HG02623 (cell line): ENCODE measurements around the gene OR51E2.
A peak's percentile ranks its signal among the peaks of the same experiment; 100 is the strongest.

Experiments
- ATAC-seq: cut with Tn5 transposase; IDR thresholded peaks from one replicate; pipeline ENCODE4 v1.9.1; 2021; ENCODE audit warnings: moderate library complexity; ENCODE audit not compliant: unreplicated experiment

Gene OR51E2

DNA sequence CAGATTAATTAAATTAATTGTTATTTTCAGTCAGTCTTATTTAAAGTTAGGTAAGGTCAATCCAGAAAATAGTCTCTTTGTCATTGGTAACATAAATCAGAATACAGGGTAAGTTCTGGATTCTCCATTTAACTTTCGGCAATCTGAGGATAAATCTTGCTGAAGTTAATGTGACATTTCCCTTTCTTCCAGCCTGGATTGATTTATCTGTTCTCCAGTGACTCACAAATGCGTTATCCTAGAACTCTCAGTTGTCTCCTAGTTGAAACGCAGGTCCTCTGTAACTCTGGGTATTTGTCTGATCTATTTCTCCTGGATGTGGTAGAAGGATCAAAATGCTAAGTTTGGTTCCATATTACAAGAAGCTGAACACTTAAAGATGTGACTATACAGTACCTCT is 32.9 kb downstream of the OR51E2 start:
- no peak for ATAC-seq

GRCh38 chr11:4664183-4664582 is 33.5 kb downstream of the OR51E2 start:
- ATAC-seq, result no peak

GRCh38 chr11:4662876-4663275 is 34.8 kb downstream of the OR51E2 start:
- no peak for ATAC-seq

GRCh38 chr11:4658629-4659445 is 38.8 kb downstream of the OR51E2 start:
- no peak for ATAC-seq

DNA sequence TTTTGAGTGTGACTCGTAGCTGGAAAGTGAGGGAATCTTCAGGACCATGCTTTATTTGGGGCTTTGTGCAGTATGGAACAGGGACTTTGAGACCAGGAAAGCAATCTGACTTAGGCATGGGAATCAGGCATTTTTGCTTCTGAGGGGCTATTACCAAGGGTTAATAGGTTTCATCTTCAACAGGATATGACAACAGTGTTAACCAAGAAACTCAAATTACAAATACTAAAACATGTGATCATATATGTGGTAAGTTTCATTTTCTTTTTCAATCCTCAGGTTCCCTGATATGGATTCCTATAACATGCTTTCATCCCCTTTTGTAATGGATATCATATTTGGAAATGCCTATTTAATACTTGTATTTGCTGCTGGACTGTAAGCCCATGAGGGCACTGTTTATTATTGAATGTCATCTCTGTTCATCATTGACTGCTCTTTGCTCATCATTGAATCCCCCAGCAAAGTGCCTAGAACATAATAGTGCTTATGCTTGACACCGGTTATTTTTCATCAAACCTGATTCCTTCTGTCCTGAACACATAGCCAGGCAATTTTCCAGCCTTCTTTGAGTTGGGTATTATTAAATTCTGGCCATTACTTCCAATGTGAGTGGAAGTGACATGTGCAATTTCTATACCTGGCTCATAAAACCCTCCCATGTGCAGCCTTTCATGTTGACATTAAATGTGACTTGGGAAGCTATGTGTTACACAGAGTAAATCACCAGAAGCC is 42.9 kb downstream of the OR51E2 start:
- ATAC-seq, result no peak

DNA sequence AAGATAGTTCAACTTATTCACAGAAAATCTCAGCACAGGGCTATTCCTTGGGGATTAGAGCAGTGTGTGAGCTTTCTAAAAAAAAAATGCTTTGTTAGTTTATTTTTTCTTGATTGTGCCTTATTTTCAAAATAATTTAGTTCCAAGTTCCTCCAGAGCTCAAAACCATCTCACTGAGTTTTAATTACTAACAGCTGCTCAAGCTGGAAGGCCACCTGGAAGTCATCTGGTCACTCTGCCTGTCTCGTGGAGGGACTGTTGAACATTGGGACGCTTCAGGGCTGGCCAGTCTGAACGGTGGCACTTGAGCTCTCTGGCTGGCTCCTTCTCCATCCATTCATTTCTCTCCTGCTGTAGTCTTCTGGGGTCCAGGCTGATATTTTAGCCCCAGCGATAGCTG is 49.9 kb downstream of the OR51E2 start:
- ATAC-seq, result no peak

DNA sequence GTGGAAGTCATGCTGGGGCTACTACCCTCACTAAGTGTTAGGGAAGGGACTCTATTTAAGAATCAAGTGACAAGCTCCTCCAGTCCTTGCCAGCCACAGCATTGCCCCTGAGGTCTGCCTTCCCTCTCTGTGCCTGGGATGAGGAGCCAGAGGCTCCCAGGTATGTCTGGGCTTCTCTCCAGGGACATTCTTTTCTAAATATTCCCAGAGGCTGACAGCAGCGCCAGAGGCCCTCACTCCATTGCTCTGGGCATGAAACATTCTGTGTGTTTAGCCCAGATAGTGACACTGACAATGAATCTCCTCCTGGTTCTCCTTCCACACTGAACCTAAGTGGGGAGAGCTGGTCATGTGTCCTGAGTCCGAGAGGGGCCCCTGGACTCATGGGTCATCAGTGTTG is 51.7 kb downstream of the OR51E2 start:
- no peak for ATAC-seq

GRCh38 chr11:4644233-4644632 is 53.4 kb downstream of the OR51E2 start:
- no peak for ATAC-seq

- no peak for ATAC-seq
Measured at GRCh38 chr11:4643682-4644081, 54.0 kb downstream of the OR51E2 start, which contains the start of gene OR51E1. TSS of gene OR51E1 (plus strand) at chr11:4643982. CDS start at chr11:4652527, 8,545 bp downstream.

- ATAC-seq, result no peak
Measured at GRCh38 chr11:4643076-4643475, 54.6 kb downstream of the OR51E2 start.

DNA sequence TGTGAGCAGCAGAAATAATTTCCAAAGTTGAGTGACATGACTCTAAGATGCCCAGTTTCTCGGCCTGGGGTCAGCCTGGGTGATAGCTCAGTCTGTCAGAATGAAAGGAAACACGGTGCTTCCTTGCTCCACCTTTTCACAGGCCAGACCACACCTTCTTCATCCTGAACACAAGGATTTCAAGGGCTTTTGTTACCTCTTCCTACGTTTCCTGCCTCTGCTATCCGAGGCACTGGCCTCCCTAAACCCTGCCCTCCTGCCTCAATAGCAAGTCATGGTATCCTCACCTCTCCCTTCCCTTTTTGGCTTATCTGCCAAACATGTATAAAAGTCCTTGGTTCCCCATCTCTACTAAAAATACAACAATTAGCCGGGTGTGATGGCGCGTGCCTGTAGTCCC is 55.6 kb downstream of the OR51E2 start:
- ATAC-seq, result no peak

DNA sequence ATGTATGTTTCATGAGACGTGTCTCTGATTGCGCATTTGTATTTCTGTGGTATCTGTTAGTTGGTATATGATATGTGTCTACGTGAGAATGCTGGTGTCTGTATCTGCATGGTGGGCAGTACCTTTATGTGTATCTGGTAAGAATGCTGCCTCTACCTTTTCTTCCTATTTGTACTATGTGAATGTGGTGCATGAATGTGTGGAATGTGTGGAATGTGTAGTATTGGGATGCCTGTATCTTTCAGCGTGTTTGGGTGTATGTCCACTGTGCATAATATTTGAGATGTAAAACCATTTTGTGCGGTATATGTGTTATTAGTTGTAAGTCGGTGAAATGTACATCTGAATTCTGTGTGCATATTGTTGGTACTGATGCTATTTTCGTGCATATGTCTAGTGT is 56.2 kb downstream of the OR51E2 start:
- ATAC-seq, result no peak

- no peak for ATAC-seq
Measured at GRCh38 chr11:4639931-4640330, 57.7 kb downstream of the OR51E2 start.

GRCh38 chr11:4637662-4638047 is 60.0 kb downstream of the OR51E2 start:
- no peak for ATAC-seq

GRCh38 chr11:4636962-4637661 is 60.5 kb downstream of the OR51E2 start, which contains the start of gene OR51D1:
TSS of gene OR51D1 (plus strand) at chr11:4637477. CDS start at chr11:4639791, 2,314 bp downstream.
- ATAC-seq, result peak; percentile 91

GRCh38 chr11:4636136-4636535 is 61.5 kb downstream of the OR51E2 start:
- ATAC-seq, result no peak
